ENCODE data around the gene ESRRG. TPM values are rescaled to one million over a fixed set of nuclear protein-coding genes. Genes with fewer than 3 reads are reported as not detected.
A peak's percentile ranks its signal among the peaks of the same experiment; 100 is the strongest.

ESRRG gene
- total RNA-seq (10 to 100 TPM; 24.3 to 49.5 (median 36.7) TPM), polyA plus RNA-seq (1 to 10 TPM; 3.8 to 4.5 TPM)
- long read RNA-seq, donor 1, full-length matches to known transcripts: 1 of 16 reads
- long read RNA-seq, donor 1, partial matches to known transcripts: 2 of 16 reads
- long read RNA-seq, donor 1, other reads (novel, unspliced or antisense): 13 of 16 reads
- long read RNA-seq, donor 2, full-length matches to known transcripts: 4 of 29 reads
- long read RNA-seq, donor 2, partial matches to known transcripts: 8 of 29 reads
- long read RNA-seq, donor 2, other reads (novel, unspliced or antisense): 17 of 29 reads
- long read RNA-seq, donor 3, full-length matches to known transcripts: 6 of 31 reads
- long read RNA-seq, donor 3, partial matches to known transcripts: 10 of 31 reads
- long read RNA-seq, donor 3, other reads (novel, unspliced or antisense): 15 of 31 reads

DNA sequence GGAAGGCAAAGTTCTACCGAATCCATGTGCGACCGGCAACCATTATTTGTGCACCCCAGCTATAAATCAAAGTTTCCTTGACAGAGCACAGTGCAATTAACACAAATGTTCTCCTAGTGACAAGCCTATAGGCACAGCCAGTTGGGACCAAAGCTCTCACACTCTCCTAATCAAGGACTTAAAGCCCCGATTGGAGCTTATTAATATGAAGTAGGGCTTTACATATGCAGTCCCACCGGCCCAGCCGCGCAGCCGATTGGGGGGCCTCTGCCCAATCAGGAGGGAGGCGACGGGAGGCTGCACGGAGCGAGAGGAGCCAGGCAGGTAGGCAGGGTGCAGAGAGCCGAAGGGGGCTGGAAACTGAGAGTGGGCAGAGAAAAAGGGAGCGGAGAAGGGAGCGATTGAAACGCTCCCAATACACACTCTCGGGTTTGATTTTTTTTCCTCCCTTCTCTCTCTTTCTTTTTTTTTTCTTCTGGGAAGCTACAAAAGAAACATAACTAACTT is at the start of gene ESRRG:
ESRRG (minus strand) TSS at position 156 of the 507 bp plus-strand sequence; CDS start at position 26, 130 bp downstream.
- TF ChIP-seq, protein P1, sequence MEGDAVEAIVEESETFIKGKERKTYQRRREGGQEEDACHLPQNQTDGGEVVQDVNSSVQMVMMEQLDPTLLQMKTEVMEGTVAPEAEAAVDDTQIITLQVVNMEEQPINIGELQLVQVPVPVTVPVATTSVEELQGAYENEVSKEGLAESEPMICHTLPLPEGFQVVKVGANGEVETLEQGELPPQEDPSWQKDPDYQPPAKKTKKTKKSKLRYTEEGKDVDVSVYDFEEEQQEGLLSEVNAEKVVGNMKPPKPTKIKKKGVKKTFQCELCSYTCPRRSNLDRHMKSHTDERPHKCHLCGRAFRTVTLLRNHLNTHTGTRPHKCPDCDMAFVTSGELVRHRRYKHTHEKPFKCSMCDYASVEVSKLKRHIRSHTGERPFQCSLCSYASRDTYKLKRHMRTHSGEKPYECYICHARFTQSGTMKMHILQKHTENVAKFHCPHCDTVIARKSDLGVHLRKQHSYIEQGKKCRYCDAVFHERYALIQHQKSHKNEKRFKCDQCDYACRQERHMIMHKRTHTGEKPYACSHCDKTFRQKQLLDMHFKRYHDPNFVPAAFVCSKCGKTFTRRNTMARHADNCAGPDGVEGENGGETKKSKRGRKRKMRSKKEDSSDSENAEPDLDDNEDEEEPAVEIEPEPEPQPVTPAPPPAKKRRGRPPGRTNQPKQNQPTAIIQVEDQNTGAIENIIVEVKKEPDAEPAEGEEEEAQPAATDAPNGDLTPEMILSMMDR (IDR thresholded peaks at IDR 0.05): no peak
- Histone ChIP-seq H3K4me3 (peak within 1 kb of the TSS; percentile 12 to 57 (median 45)), H3K27ac (peak within 1 kb of the TSS in 9 of 10 donors; percentile 29 to 67 (median 50)), H3K27me3 (peaks cover 0 to 51% (median 28%) of the 10 kb centered on the region in 7 donors), H3K4me1 (peaks cover 0 to 8% (median 0%) of the 10 kb centered on the region in 9 donors), H3K36me3 (no peaks in the 10 kb centered on the region), H3K9me3 (no peaks in the 10 kb centered on the region)
- intact Hi-C loops (cut with DNase I): loop anchor here in 3 of 10 donors (5.0 to 10.0 kb wide), 3 partner anchors 119 to 409 kb away; no protein-coding TSS in a partner anchor
- DNase-seq: peak; percentile 56 to 71
- ATAC-seq: peak; percentile 89 to 98 (median 96)
- 0% methylated on average over 17 of the region's 17 CpGs for WGBS, 2 donors

DNA sequence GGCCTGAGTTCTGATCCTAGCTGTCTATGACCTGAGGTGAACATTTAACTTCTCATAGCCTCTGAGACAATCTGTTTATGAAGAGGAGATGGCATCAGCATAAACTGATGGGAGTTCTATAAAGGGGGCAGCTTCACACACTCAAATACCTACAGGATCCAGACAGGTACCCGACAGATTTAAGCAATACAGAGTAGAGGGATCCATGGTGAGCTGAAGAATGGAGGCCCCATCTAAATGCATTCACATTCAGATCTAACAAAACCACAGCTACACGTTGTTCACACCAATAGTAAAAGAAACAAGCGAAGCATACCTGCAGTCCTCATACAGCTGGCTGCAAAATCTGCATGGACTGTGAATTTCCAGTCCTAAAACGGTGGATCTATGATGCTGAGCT is 48.7 kb upstream of the ESRRG start:
- DNase-seq: no peak
- Histone ChIP-seq H3K4me1 (peaks cover 0 to 8% (median 0%) of the 10 kb centered on the region in 9 donors), H3K36me3 (no peaks in the 10 kb centered on the region), H3K27ac (no peak overlapping the region), H3K9me3 (peaks cover 0 to 9% (median 0%) of the 10 kb centered on the region in 11 donors), H3K27me3 (no peaks in the 10 kb centered on the region), H3K4me3 (no peak overlapping the region)
- ATAC-seq: no peak
- intact Hi-C loops (cut with DNase I): no loop called here
- 67 to 70% methylated on average over 4 of the region's 4 CpGs for WGBS, 2 donors
- TF ChIP-seq, protein P1 (IDR thresholded peaks at IDR 0.05): no peak

DNA sequence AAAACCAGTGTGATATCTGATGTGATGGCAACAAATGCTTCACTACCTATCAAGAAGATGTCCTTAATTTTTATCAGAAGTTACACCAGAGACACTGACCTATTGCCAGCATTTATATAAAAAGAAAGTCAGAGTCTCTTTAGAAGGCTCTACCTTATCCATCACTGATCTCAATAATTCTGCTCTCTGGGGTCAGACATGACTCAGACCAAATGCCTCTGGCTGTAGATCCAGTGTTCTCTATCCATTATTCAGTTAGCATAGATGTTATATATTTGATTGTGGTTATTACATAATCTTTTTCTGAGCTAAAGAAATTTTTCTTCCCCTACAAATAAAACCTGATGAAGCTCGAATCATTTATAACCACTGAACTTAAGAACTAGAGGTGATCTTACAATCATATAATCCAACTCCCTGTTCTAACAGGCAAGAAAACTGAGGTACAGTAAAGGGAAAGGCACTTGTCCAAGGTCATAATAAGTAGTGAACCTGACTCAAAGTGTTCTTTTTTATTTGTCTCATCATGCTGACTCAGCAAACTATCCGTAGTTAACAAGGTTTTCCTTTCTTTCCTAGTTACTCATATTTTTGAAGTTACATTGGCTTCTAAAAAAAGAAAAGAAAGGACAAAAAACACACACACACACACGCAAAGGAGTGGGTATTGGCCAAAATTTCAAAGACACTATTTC is 43.6 kb upstream of the ESRRG start:
- H3K36me3 ChIP-seq: no peaks in the 10 kb centered on the region
- ATAC-seq (no peak), DNase-seq (no peak)
- no peak overlapping the region for H3K27ac ChIP-seq
- WGBS, 2 donors: 56 to 71% methylated on average over 3 of the region's 3 CpGs
- TF ChIP-seq, protein P1 (IDR thresholded peaks at IDR 0.05): no peak
- H3K4me1 ChIP-seq: peaks cover 0 to 8% (median 0%) of the 10 kb centered on the region in 9 donors
- peaks cover 0 to 9% (median 0%) of the 10 kb centered on the region in 11 donors for H3K9me3 ChIP-seq
- intact Hi-C loops (cut with DNase I): no loop called here
- no peak overlapping the region for H3K4me3 ChIP-seq
- no peaks in the 10 kb centered on the region for H3K27me3 ChIP-seq
